GM06990 (cell line): ENCODE results near the gene CCDC120.

Experiments
- DNase-seq: peaks from one replicate; pipeline ENCODE4 v3.0.0-alpha.2; 2011; ENCODE audit not compliant: insufficient read length; ENCODE audit errors: extremely low read depth
- H3K27me3 ChIP-seq: replicated peaks from 2 replicates; pipeline ENCODE4 v1.6.0; 2011; ENCODE audit warnings: low read length; ENCODE audit not compliant: control insufficient read depth, insufficient read depth
- H3K36me3 ChIP-seq: 2 replicates; pipeline ENCODE4 v1.5.1; 2011; ENCODE audit warnings: low read length; ENCODE audit not compliant: control insufficient read depth, insufficient read depth
- H3K4me3 ChIP-seq: replicated peaks from 2 replicates; pipeline ENCODE4 v1.5.1; 2011; ENCODE audit warnings: low read depth, mild to moderate bottlenecking, control low read depth, low read length
- CTCF ChIP-seq: IDR thresholded peaks from 2 replicates; pipeline ENCODE4 v1.5.1; 2011; ENCODE audit warnings: low read length, control low read depth, mild to moderate bottlenecking, inconsistent platforms; ENCODE audit not compliant: insufficient read depth, poor library complexity, severe bottlenecking

Gene CCDC120

GRCh38 chrX:49037883-49038475 is 20.8 kb upstream of the CCDC120 start:
- DNase-seq = no peak
- H3K36me3 ChIP-seq = peaks cover 9% of the 10 kb centered on the region
- H3K27me3 ChIP-seq = no peaks in the 10 kb centered on the region
- no peak overlapping the region for H3K4me3 ChIP-seq
- TF ChIP-seq CTCF = no peak

GRCh38 chrX:49039598-49040375 is 19.0 kb upstream of the CCDC120 start:
- Histone ChIP-seq H3K27me3 (no peaks in the 10 kb centered on the region), H3K36me3 (peaks cover 3% of the 10 kb centered on the region), H3K4me3 (no peak overlapping the region)
- TF ChIP-seq CTCF = no peak
- no peak for DNase-seq

GRCh38 chrX:49040376-49040955 is 18.3 kb upstream of the CCDC120 start:
- Histone ChIP-seq H3K27me3 (no peaks in the 10 kb centered on the region), H3K36me3 (peaks cover 3% of the 10 kb centered on the region), H3K4me3 (no peak overlapping the region)
- no peak for TF ChIP-seq CTCF
- DNase-seq = no peak

GRCh38 chrX:49041744-49042580 is 16.8 kb upstream of the CCDC120 start:
- DNase-seq = no peak
- TF ChIP-seq CTCF = no peak
- Histone ChIP-seq H3K36me3 (peaks cover 3% of the 10 kb centered on the region), H3K4me3 (peak overlapping the region; percentile 75), H3K27me3 (no peaks in the 10 kb centered on the region)

GRCh38 chrX:49042581-49043219 is 16.1 kb upstream of the CCDC120 start:
- H3K36me3 ChIP-seq = peaks cover 3% of the 10 kb centered on the region
- no peak for DNase-seq
- no peaks in the 10 kb centered on the region for H3K27me3 ChIP-seq
- no peak for TF ChIP-seq CTCF
- H3K4me3 ChIP-seq = peak overlapping the region; percentile 75
